K562 (cell line): ENCODE measurements around the gene ZNF626. TPM values are rescaled to one million over a fixed set of nuclear protein-coding genes. Genes with fewer than 3 reads are reported as not detected.
A peak's percentile ranks its signal among the peaks of the same experiment; 100 is the strongest.

ENCODE experiments used
- polyA plus RNA-seq, 8 experiments: library from polyadenylated mRNA; depleted of rRNA in 4 of 8; stranded (reverse) in 5 of 8; unstranded in 3 of 8; fragments of >200 nt; fragmentation: Nextera tagmentation in 2 of 8; fragmentation: Illumina TruSeq in 1 of 8; extraction: Ambion mirVana in 2 of 8; extraction: Trizol in 1 of 8; gene quantifications; 2 replicates each; pipeline versions ENCODE4 v1.2.1 to v1.2.3, GENCODE V29; 2011 to 2014; ENCODE audit warnings: inconsistent platforms in 1 of 8, missing spikeins in 1 of 8
- total RNA-seq, 7 experiments: library from RNA; depleted of rRNA in 6 of 7; stranded (reverse); fragments of >200 nt in 6 of 7; fragmentation: Illumina TruSeq in 2 of 7; extraction: Trizol in 2 of 7; gene quantifications; 2 replicates each; pipeline versions ENCODE4 v1.2.1 to v1.2.3, GENCODE V29; 2011 to 2021; ENCODE audit warnings: low replicate concordance in 1 of 7
- TF ChIP-seq, protein P1 (sequence below): fragments of 450-650 bp; IDR thresholded peaks from 2 replicates; pipeline ENCODE4 v1.6.1; 2016; ENCODE audit warnings: mild to moderate bottlenecking, moderate library complexity

ZNF626 gene
- total and polyA plus RNA-seq, 9 of the 15 experiments (the other 6 are each of a cell fraction or from before 2014, with no cell fraction given): 1.6 to 7.7 (median 4.1) TPM

DNA sequence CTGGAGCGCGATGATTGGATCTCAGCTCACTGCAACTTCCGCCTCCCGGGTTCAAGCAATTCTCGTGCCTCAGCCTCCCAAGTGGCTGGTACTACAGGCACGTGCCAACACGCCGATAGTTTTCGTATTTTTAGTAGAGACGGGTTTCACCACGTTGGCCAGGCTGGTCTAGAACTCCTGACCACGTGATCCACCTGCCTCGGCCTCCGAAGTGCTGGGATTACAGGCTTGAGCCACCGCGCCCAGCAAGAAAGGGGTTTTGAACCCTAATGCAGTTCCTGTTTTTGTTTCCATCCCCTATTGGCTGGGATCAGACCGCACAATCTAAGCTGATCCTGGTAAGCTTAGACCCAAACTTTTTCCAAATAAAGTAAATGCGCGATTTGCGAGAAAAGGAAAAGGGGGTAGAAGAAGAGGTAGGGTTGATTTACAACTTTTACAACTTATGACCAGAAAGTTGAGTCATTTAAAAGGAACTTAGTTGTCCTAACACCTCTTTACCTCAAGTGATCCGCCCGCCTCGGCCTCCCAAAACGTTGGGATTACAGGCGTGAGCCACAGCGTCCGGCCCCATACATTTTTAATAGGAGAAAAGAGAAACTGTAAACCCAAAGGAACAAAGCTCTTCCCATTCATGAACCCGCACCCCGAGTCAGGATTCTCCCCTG lies 764 bp downstream of the ZNF626 start (continued):
- TF ChIP-seq, protein P1, sequence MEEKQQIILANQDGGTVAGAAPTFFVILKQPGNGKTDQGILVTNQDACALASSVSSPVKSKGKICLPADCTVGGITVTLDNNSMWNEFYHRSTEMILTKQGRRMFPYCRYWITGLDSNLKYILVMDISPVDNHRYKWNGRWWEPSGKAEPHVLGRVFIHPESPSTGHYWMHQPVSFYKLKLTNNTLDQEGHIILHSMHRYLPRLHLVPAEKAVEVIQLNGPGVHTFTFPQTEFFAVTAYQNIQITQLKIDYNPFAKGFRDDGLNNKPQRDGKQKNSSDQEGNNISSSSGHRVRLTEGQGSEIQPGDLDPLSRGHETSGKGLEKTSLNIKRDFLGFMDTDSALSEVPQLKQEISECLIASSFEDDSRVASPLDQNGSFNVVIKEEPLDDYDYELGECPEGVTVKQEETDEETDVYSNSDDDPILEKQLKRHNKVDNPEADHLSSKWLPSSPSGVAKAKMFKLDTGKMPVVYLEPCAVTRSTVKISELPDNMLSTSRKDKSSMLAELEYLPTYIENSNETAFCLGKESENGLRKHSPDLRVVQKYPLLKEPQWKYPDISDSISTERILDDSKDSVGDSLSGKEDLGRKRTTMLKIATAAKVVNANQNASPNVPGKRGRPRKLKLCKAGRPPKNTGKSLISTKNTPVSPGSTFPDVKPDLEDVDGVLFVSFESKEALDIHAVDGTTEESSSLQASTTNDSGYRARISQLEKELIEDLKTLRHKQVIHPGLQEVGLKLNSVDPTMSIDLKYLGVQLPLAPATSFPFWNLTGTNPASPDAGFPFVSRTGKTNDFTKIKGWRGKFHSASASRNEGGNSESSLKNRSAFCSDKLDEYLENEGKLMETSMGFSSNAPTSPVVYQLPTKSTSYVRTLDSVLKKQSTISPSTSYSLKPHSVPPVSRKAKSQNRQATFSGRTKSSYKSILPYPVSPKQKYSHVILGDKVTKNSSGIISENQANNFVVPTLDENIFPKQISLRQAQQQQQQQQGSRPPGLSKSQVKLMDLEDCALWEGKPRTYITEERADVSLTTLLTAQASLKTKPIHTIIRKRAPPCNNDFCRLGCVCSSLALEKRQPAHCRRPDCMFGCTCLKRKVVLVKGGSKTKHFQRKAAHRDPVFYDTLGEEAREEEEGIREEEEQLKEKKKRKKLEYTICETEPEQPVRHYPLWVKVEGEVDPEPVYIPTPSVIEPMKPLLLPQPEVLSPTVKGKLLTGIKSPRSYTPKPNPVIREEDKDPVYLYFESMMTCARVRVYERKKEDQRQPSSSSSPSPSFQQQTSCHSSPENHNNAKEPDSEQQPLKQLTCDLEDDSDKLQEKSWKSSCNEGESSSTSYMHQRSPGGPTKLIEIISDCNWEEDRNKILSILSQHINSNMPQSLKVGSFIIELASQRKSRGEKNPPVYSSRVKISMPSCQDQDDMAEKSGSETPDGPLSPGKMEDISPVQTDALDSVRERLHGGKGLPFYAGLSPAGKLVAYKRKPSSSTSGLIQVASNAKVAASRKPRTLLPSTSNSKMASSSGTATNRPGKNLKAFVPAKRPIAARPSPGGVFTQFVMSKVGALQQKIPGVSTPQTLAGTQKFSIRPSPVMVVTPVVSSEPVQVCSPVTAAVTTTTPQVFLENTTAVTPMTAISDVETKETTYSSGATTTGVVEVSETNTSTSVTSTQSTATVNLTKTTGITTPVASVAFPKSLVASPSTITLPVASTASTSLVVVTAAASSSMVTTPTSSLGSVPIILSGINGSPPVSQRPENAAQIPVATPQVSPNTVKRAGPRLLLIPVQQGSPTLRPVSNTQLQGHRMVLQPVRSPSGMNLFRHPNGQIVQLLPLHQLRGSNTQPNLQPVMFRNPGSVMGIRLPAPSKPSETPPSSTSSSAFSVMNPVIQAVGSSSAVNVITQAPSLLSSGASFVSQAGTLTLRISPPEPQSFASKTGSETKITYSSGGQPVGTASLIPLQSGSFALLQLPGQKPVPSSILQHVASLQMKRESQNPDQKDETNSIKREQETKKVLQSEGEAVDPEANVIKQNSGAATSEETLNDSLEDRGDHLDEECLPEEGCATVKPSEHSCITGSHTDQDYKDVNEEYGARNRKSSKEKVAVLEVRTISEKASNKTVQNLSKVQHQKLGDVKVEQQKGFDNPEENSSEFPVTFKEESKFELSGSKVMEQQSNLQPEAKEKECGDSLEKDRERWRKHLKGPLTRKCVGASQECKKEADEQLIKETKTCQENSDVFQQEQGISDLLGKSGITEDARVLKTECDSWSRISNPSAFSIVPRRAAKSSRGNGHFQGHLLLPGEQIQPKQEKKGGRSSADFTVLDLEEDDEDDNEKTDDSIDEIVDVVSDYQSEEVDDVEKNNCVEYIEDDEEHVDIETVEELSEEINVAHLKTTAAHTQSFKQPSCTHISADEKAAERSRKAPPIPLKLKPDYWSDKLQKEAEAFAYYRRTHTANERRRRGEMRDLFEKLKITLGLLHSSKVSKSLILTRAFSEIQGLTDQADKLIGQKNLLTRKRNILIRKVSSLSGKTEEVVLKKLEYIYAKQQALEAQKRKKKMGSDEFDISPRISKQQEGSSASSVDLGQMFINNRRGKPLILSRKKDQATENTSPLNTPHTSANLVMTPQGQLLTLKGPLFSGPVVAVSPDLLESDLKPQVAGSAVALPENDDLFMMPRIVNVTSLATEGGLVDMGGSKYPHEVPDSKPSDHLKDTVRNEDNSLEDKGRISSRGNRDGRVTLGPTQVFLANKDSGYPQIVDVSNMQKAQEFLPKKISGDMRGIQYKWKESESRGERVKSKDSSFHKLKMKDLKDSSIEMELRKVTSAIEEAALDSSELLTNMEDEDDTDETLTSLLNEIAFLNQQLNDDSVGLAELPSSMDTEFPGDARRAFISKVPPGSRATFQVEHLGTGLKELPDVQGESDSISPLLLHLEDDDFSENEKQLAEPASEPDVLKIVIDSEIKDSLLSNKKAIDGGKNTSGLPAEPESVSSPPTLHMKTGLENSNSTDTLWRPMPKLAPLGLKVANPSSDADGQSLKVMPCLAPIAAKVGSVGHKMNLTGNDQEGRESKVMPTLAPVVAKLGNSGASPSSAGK: peak; percentile 90
